KOPT-K1 (cell line): Measurements from ENCODE around the gene MYO7B.

Source experiments
- H3K27ac ChIP-seq: fragments of 200-600 bp; sonication (generic); 2 replicates; pipeline ENCODE4 v1.5.1; 2016; ENCODE audit warnings: antibody characterized with exemption, mild to moderate bottlenecking, low read depth, low read length; ENCODE audit not compliant: poor library complexity, severe bottlenecking
- H3K36me3 ChIP-seq: fragments of 200-600 bp; sonication (generic); 2 replicates; pipeline ENCODE4 v1.5.1; 2017; ENCODE audit warnings: antibody characterized with exemption, mild to moderate bottlenecking, low read length, moderate library complexity; ENCODE audit not compliant: insufficient read depth
- H3K9me3 ChIP-seq: fragments of 200-600 bp; sonication (generic); 2 replicates; pipeline ENCODE4 v1.5.1; 2017; ENCODE audit warnings: antibody characterized with exemption, low read length, mild to moderate bottlenecking; ENCODE audit not compliant: insufficient read depth, poor library complexity, severe bottlenecking

The MYO7B gene

GRCh38 chr2:127630864-127631540 is 95.5 kb downstream of the MYO7B start:
- Histone ChIP-seq H3K36me3 (peaks cover 94% of the 10 kb centered on the region), H3K27ac (peak overlapping the region; percentile 99), H3K9me3 (no peaks in the 10 kb centered on the region)

- peak overlapping the region; percentile 99 for H3K27ac ChIP-seq
- no peaks in the 10 kb centered on the region for H3K9me3 ChIP-seq
- H3K36me3 ChIP-seq: peaks cover 97% of the 10 kb centered on the region
Measured at GRCh38 chr2:127631541-127631996, 96.1 kb downstream of the MYO7B start.

- H3K27ac ChIP-seq: peak overlapping the region; percentile 99
- H3K9me3 ChIP-seq: no peaks in the 10 kb centered on the region
- H3K36me3 ChIP-seq: peaks cover 97% of the 10 kb centered on the region
Measured at GRCh38 chr2:127631997-127632581, 96.6 kb downstream of the MYO7B start.

GRCh38 chr2:127632592-127633489 is 97.4 kb downstream of the MYO7B start:
- Histone ChIP-seq H3K36me3 (peaks cover 97% of the 10 kb centered on the region), H3K9me3 (no peaks in the 10 kb centered on the region), H3K27ac (peak overlapping the region; percentile 99)

- H3K27ac ChIP-seq: peak overlapping the region; percentile 99
- H3K36me3 ChIP-seq: peaks cover 100% of the 10 kb centered on the region
- H3K9me3 ChIP-seq: no peaks in the 10 kb centered on the region
Measured at GRCh38 chr2:127633556-127634065, 98.1 kb downstream of the MYO7B start.

- peaks cover 100% of the 10 kb centered on the region for H3K36me3 ChIP-seq
Measured at GRCh38 chr2:127634066-127634617, 98.7 kb downstream of the MYO7B start.

GRCh38 chr2:127634626-127635379 is 99.3 kb downstream of the MYO7B start:
- Histone ChIP-seq H3K36me3 (peaks cover 97% of the 10 kb centered on the region), H3K27ac (peak overlapping the region; percentile 99), H3K9me3 (no peaks in the 10 kb centered on the region)

More at GRCh38 chr2:127634066-127634617, 98.7 kb downstream of the MYO7B start:
- H3K27ac ChIP-seq: peak overlapping the region; percentile 99
- no peaks in the 10 kb centered on the region for H3K9me3 ChIP-seq

GRCh38 chr2:127635380-127636237 is 100.1 kb downstream of the MYO7B start:
- Histone ChIP-seq H3K9me3 (no peaks in the 10 kb centered on the region), H3K36me3 (peaks cover 90% of the 10 kb centered on the region), H3K27ac (peak overlapping the region; percentile 99)

GRCh38 chr2:127636248-127637235 is 101.1 kb downstream of the MYO7B start:
- Histone ChIP-seq H3K27ac (peak overlapping the region; percentile 99), H3K36me3 (peaks cover 81% of the 10 kb centered on the region), H3K9me3 (no peaks in the 10 kb centered on the region)

- H3K27ac ChIP-seq: peak overlapping the region; percentile 99
- H3K36me3 ChIP-seq: peaks cover 74% of the 10 kb centered on the region
- no peaks in the 10 kb centered on the region for H3K9me3 ChIP-seq
Measured at GRCh38 chr2:127637236-127637630, 101.8 kb downstream of the MYO7B start.

GRCh38 chr2:127637725-127638252 is 102.3 kb downstream of the MYO7B start:
- Histone ChIP-seq H3K36me3 (peaks cover 68% of the 10 kb centered on the region), H3K9me3 (no peaks in the 10 kb centered on the region), H3K27ac (peak overlapping the region; percentile 99)

- no peaks in the 10 kb centered on the region for H3K9me3 ChIP-seq
- peaks cover 61% of the 10 kb centered on the region for H3K36me3 ChIP-seq
- peak overlapping the region; percentile 99 for H3K27ac ChIP-seq
Measured at GRCh38 chr2:127638361-127639110, 103.1 kb downstream of the MYO7B start.
